Activated T-helper 1 cell treated with anti-CD3 and anti-CD28 coated beads, Interleukin-12 subunit alpha, Interleukin-12 subunit beta, Interleukin-2, Interleukin-4 antibody, amounts not matched to agents 30 ng/mL and 10 ng/mL and 1 ng/mL, durations not matched to agents 14 hours and 24 hours and 36 hours (primary cell): ENCODE data around the gene CNOT4. TPM values are rescaled to one million over a fixed set of nuclear protein-coding genes. Genes with fewer than 3 reads are reported as not detected.

Source experiments
- DNase-seq: peaks from one replicate; pipeline ENCODE4 v3.0.0; 2021; ENCODE audit warnings: low spot score
- H3K27ac Mint-ChIP-seq: one replicate; pipeline ENCODE4 v1.8.0; 2021; ENCODE audit warnings: mild to moderate bottlenecking, mixed read lengths
- H3K27me3 Mint-ChIP-seq: one replicate; pipeline ENCODE4 v1.8.0; 2022; ENCODE audit warnings: mild to moderate bottlenecking, moderate library complexity, mixed read lengths; ENCODE audit not compliant: insufficient read depth
- H3K36me3 Mint-ChIP-seq: one replicate; pipeline ENCODE4 v1.8.0; 2021; ENCODE audit warnings: low read depth, mixed read lengths
- H3K4me1 Mint-ChIP-seq: one replicate; pipeline ENCODE4 v1.8.0; 2021; ENCODE audit warnings: low read depth, mixed read lengths
- H3K4me3 Mint-ChIP-seq: one replicate; pipeline ENCODE4 v1.8.0; 2021; ENCODE audit warnings: mild to moderate bottlenecking, moderate library complexity, mixed read lengths
- H3K9me3 Mint-ChIP-seq: one replicate; pipeline ENCODE4 v1.8.0; 2021; ENCODE audit warnings: mixed read lengths
- intact Hi-C: fragments of 100-400 bp; cut with micrococcal nuclease; formaldehyde crosslinking; loops from one replicate; pipeline ENCODE4 v1.15.1; 2024
- total RNA-seq: library from RNA; stranded (reverse); gene quantifications from 2 replicates; pipeline ENCODE4 v1.2.3, GENCODE V29; 2022

Gene CNOT4
- total RNA-seq, 1 donor from 2014 or later, result 21.3 TPM

GRCh38 chr7:135317676-135318325 is 192.1 kb downstream of the CNOT4 start:
- peaks cover 3% of the 10 kb centered on the region for H3K27me3 Mint-ChIP-seq
- H3K9me3 Mint-ChIP-seq, result no peaks in the 10 kb centered on the region
- no peak for DNase-seq
- H3K4me1 Mint-ChIP-seq, result no peaks in the 10 kb centered on the region
- H3K36me3 Mint-ChIP-seq, result no peaks in the 10 kb centered on the region
- no peak overlapping the region for H3K4me3 Mint-ChIP-seq
- no peak overlapping the region for H3K27ac Mint-ChIP-seq
- intact Hi-C loops, result no loop called here

GRCh38 chr7:135316648-135317313 is 193.1 kb downstream of the CNOT4 start:
- H3K36me3 Mint-ChIP-seq, result no peaks in the 10 kb centered on the region
- peaks cover 3% of the 10 kb centered on the region for H3K27me3 Mint-ChIP-seq
- H3K4me3 Mint-ChIP-seq, result no peak overlapping the region
- no peak overlapping the region for H3K27ac Mint-ChIP-seq
- no peaks in the 10 kb centered on the region for H3K4me1 Mint-ChIP-seq
- DNase-seq, result no peak
- no peaks in the 10 kb centered on the region for H3K9me3 Mint-ChIP-seq
- intact Hi-C loops, result no loop called here

DNA sequence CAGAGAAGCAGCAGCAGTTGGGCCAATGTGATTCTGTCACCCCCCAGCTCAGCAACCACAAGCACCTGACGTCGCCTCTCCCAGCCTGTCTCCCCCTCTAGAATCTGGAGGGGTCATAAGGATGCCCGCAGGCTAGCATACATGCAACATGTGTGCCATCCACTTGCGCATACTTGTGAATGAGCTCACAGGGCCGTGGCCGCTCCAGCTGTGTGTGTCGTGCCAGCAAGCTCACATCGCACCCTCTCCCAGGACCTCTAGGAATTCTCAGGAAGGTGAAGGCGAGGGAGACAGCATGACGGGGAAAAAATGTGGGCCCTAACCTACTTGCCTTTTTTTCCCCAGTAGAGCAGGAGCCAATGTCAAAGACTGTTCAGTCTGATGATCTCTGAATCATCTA is 195.9 kb downstream of the CNOT4 start:
- no peaks in the 10 kb centered on the region for H3K4me1 Mint-ChIP-seq
- H3K27me3 Mint-ChIP-seq, result peaks cover 5% of the 10 kb centered on the region
- H3K36me3 Mint-ChIP-seq, result no peaks in the 10 kb centered on the region
- no peak overlapping the region for H3K27ac Mint-ChIP-seq
- intact Hi-C loops, result no loop called here
- H3K4me3 Mint-ChIP-seq, result no peak overlapping the region
- DNase-seq, result no peak
- H3K9me3 Mint-ChIP-seq, result no peaks in the 10 kb centered on the region

Other genes starting within 250 kb of the CNOT4 start
- gene NUP205, start 47.8 kb upstream of the CNOT4 start, total RNA-seq, result 110 and 121 TPM in 2 replicates
- 22.7 and 24.7 TPM in 2 replicates for gene STMP1, start 152.4 kb upstream of the CNOT4 start, total RNA-seq
- gene SLC13A4, start 218.1 kb upstream of the CNOT4 start, total RNA-seq, result not detected in 2 replicates
- gene FAM180A, start 238.7 kb upstream of the CNOT4 start, total RNA-seq, result not detected in 2 replicates